GM18502 (cell line): Measurements from ENCODE around the gene NR4A3.
"Not testable (repeated sequence)": the region's sequence is repeated elsewhere in the genome, so short reads cannot be mapped to it uniquely, and the experiment has no call there.

Experiments used
- ATAC-seq: cut with Tn5 transposase; IDR thresholded peaks from one replicate; pipeline ENCODE4 v1.9.1; 2021; ENCODE audit warnings: mild to moderate bottlenecking; ENCODE audit not compliant: unreplicated experiment, poor library complexity

NR4A3 gene

DNA sequence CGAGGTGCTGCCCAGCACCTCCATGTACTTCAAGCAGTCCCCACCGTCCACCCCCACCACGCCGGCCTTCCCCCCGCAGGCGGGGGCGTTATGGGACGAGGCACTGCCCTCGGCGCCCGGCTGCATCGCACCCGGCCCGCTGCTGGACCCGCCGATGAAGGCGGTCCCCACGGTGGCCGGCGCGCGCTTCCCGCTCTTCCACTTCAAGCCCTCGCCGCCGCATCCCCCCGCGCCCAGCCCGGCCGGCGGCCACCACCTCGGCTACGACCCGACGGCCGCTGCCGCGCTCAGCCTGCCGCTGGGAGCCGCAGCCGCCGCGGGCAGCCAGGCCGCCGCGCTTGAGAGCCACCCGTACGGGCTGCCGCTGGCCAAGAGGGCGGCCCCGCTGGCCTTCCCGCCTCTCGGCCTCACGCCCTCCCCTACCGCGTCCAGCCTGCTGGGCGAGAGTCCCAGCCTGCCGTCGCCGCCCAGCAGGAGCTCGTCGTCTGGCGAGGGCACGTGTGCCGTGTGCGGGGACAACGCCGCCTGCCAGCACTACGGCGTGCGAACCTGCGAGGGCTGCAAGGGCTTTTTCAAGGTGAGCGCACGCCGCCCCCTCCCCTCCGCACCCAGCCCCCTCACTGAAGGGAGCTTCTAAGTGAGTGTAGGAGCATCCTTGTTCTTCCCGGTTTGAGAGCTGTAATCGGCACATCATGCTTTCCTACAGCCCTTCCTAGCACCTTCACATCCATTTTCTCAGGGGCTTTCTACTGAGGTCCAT is 6.9 kb downstream of the NR4A3 start:
- no peak for ATAC-seq

DNA sequence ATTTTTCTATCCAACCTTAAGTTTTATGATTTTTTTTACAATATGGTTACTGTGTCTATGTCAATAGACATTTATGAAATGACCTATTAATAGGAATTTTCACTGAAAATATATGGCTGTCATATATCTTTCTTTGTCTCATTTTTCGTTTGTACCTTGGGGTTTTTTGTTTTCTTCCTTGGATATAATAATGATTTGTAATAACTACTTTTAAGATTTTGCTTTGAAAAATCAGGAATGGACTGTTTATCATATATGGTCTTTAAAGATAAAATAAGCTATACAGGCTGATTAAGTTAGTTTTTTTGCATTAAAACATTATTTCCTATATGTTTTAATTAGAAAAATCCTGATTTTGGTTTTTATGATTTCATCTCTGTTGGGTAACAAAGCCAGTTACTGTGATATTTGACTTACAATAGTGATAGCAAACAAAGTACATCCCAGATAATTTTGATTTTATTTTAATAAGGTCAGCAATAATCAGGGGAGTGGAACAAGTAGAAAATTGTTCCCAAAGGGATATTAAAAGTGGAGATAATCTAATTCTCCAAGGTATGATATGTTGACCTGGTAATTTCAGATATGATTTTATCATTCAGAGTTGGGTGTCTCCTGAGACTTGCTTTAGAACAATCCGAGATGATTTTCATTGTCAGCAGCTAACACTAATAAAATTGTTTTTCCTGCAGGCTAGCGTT is 10.3 kb downstream of the NR4A3 start:
- no peak for ATAC-seq

DNA sequence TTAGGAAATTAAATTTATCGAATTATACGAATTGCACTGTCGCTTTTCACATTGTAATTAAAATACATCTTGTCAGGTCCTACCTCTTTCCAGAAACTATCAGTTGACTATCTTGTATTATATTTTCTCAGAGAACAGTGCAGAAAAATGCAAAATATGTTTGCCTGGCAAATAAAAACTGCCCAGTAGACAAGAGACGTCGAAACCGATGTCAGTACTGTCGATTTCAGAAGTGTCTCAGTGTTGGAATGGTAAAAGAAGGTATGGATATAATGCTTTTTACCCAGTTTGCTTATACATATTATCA is 10.8 kb downstream of the NR4A3 start:
- ATAC-seq: no peak

DNA sequence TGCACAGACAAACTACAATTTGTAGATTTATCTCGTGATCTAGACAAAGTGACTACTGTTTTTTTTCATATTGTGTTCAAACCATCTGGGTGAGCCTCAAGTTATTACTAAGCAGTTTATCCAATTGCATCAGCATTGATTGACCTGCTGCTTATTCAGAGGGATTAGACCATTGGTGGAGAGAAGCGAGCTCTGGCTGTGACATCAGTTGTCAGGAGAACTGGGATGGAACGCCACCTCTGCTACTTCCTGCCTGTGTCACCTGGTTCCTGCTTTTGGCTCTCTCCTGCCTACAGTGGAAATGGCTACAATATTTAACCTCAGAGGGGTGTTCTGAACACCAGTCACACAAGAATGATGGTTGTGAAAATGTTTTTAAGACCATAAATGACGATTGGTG is 12.1 kb downstream of the NR4A3 start:
- ATAC-seq: peak; percentile 56

DNA sequence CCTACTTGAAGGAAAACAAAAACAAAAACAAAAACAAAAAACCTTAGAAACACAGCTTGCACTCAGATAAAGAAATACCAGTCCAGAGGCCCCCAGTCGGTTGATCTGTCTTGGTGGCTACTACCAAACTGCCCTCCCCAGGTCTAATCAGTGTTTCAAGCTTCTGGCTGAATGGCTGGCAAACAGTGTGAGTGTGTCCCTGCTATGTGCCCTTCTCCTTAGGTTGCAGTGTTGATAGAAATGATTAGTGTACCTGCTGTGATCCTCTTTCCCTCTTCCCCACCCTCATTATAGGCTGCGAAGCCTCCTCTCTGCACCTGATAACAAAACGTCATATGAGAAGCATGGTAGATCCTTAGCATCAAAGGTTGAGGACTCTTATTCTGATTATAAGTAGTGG is 12.8 kb downstream of the NR4A3 start:
- ATAC-seq: no peak

DNA sequence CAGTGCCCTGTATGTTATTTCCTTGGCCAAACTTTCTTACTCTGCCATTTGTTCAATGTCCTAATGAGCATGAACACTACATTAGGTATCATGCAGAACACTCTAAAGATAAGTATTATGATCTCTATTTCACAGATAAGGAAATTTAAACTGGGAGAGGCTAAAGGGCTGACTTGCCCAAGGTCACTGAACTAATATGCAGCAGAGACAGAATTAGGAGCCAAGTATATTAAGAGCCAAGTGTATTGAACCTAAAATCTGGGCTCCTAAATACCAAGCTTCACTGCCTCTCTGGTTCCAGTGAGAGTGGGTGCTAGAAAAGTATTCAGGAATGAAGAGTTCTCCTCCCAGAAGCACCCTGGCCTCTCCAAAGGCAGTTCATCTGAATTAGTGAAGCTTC is 13.5 kb downstream of the NR4A3 start:
- ATAC-seq: no peak

DNA sequence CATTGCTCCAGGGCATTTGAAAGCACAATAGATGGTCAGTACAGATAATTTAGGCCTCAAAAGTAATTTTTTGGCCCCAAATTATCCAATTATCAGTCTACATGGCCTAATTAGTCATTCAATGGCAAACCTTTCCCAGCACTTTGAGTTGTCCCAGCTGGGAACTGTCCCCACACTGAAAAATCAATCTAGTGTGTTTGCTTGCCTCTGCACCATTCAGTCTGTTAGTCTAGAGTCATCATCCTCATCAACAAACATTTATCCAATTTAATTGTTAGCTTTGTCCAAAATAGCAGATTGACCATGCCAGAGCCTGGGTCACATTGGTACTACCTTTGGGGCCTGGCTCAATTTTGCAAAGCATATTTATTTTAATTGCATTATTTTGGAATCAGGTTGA is 13.9 kb downstream of the NR4A3 start:
- no peak for ATAC-seq

DNA sequence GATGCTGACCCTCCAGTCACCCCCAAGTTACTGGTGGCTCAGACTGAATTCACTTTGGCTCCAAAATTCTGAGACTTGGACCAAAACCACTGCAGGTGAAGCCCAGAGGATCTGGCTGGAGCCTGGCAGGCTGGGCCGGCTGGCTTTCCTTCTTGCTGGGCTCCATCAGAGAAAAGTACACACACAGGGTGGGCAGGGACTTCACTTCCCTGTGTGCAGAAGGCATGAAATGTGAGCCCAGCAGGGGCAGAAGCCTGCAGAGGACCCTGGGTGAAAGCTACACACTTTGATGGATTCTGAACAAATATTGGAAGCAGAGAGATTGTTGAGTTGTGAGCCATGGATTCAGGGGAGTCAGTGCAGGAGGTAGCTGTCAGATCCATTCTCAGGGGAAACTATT is 18.4 kb downstream of the NR4A3 start:
- ATAC-seq: no peak

DNA sequence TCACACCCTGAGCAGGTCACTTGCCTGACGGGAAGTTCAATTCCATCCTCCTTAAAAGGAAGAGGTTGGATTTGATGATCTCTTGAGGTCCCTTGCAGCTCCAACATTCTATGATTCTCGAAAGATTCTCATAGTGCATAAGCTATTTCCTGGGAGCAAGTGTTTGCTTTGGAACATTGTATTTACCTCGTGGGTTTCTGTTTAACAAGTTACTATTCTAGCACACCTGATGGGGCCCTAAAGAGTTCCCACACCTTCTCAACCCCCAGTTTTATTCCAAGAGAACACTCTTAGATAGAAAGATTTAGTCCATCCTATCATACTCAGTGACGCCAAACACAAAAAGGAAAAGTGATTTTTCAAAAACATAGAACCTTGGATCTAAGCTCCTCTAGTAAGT is 23.4 kb downstream of the NR4A3 start:
- no peak for ATAC-seq

DNA sequence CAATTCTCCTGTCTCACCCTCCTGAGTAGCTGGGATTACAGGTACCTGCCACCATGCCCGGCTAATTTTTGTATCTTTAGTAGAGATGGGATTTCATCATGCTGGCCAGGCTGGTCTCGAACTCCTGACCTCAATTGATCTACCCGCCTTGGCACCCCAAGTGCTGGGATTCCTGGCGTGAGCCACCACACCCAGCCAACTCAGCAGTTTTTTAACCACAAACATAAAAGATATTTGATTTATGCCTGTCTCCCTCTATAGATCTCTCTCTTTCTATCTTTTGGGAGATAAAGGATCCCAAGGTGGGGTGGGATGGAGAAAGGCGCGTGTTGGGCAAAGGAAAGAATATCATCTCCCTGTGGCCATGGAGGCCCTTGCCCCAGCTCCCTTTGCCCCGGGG is 26.8 kb downstream of the NR4A3 start:
- no peak for ATAC-seq

DNA sequence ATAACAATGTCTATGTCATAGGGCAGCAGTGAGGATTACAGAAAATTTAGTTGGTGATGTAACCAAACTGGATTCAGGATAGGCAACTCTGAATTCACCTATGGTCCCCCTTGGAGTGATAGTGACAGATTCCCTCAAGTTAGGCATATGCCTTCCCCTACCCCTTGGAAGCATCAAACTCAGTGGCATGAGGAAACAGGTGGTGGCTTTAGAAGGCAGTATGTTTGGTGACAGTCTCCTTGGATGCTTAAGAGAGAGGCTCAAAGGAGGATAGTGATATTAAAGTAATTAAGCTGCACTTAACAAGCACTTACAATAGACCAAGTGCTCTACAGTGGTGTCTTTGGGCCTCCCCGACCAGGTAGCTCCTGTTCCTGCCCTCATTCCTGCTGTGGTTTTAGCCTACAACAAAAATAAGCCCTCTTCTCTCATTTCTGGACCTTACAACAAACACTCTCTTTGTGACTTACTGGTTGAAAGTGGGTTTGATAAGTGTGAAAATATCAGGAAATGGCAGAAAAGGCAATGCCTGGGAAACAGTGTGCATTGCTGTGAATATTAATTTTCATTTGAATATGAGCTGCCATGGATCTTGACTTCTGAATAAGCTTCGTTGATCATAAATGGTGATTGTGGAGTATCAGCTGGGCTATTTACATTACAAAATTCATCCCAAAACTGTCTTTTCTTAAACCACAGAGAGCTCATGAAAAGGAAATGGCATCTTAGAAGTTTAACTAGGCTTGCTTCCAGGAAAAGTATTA is 29.2 kb downstream of the NR4A3 start:
- ATAC-seq: peak; percentile 32

DNA sequence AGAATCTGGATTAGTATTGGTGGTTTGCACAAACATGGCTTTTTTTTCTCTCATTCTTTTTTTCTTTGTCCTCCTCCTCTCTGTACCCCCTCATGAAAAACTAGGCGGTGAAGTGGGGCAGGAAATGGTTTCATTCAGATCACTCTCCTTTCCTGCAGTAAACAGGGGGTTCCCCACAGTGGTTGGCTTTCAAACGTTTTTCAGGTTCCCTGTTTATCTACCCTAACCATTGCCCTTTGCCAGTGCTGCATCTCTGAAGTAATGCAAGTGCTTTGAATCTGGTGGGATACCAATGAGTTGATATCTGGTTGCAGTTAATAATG is 29.8 kb downstream of the NR4A3 start:
- peak; percentile 97 for ATAC-seq

DNA sequence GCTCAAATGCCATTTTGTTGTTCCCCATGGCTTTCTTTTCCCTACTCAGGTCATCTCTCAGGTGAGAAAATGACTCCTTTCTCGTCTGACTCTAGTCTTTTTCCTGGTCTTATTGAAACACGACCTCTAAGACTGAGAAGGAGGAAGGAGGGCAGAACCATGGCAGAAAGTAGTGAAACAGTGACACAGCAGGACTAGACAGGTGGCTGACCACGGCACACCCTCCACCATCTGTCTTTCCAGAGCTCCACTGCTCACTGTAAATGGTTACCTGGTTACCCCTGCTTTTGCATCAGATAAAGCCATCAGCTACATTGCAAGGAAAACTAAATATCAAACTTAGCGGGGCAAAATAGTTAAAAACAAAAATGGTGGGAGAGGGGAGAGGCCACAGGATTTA is 30.9 kb downstream of the NR4A3 start:
- peak; percentile 56 for ATAC-seq

DNA sequence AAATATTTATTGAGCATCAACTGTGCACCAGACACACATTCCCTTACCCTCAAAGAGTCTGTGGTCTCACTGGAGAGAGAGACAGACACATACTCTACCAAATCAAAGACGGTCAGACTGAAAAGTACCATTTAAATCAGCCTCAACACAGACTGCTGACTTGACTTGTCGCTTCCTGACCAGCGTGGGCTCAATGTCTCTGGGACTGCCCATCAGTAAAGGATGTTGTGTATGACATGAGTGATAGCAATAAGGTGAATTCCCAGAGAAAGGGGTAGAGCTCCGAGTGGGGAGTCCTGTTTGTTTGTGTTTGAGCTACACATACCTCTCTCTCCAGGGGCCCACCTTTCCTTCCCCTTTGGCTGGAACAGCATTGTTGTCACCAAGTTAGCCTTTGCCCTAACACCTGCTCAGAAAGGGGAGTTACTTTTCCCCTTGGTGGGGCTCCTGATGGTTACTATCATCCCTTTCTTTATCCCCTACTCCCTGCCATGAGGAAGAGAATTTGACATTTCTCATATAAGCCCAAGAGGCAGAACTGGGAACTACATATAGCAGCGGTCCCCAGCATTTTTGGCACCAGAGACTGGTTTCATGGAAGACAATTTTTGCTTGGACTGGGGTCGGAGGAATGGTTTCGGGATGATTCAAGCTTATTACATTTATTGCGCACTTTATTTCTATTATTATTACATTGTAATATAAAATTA is 33.9 kb downstream of the NR4A3 start:
- ATAC-seq: no peak

DNA sequence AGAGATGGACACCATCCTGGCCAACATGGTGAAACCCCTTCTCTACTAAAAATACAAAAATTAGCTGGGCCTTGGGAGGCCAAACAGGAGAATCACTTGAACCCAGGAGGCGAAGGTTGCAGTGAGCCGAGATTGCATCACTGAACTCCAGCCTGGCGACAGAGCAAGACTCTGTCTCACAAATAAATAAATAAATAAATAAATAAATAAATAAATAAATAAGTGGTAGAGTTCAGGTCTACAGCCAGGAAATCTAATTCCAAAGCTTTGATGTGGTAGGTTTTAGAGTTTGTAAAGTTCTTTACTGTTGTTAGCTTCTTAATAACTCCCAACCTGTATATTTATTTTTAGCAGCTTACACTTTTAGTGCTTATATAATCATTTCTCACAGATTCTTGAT is 35.9 kb downstream of the NR4A3 start:
- ATAC-seq: not testable (repeated sequence)

DNA sequence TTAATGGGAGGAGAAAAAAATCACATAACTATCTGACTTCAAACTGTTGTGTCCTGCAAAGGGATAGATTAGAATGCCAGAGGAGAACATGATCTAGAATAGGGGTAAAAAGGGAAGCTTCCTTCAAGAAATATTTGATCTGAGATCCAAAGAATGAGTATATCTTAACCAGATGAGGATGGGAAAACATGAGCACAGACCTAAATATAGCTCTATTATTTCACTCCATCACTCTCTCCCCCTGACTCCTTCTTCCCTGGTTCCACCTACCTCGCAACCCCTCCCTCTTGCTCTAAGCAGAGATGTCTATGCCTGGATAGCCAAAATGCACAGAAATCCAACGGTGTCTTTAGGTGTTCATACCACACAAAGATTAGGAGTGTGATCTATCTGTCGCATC is 36.4 kb downstream of the NR4A3 start:
- no peak for ATAC-seq

DNA sequence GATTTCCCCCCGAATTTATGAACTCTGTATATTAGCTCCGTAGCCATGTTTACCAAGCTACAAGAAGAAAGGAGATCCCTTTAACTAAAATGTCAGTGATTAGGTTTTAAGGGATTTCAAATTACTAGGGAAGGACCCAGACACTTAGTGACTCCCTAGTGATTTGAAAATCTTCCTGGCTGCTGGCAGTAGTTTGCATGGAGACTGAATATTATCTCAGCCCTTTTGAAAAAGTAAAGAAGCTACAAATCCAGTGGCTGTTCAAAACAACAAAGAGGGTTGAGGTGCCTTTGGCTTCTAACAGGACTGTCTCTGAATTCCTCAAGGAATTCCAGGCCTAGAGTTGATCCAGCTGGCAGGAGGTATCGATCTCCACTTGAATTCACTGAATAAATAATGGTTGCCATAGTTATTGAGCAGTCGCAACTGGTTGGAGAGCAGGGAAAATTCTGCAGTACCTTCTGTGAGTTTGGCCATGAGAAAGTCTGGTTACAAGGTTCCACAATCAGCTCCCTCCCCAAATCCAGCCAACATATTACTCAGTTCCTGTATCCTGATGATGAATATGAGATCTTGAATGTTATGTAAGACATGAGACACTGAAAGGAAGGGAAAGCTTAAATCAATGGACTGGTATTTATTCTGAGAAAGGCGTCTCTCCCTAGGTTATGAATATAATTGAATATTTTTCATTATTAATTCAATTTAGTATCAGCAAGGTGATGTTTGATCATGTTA is 37.7 kb downstream of the NR4A3 start:
- no peak for ATAC-seq

DNA sequence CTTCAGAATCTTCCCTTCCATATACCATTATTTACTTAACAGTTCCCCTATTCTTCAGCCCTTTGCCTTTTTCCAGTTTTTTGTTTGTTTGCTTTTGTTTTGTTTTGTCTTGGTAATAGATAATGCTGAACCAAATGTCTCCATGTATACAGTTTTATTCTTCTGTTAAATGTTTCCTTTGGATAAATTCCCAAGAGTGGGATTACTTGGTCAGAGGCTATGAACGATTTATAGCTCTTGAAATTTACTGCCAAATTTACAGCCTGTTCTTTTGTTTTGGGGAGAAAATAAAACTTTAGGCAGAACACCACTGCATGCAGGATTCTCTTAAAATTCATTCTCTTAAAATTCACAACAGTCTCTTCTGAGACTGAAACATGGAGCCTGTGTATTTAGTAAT is 38.6 kb downstream of the NR4A3 start:
- ATAC-seq: no peak

DNA sequence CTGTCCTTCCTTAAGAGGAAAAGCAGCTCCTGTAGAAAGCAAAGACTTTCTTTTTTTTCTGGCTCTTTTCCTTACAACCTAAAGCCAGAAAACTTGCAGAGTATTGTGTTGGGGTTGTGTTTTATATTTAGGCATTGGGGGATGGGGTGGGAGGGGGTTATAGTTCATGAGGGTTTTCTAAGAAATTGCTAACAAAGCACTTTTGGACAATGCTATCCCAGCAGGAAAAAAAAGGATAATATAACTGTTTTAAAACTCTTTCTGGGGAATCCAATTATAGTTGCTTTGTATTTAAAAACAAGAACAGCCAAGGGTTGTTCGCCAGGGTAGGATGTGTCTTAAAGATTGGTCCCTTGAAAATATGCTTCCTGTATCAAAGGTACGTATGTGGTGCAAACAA is 42.3 kb downstream of the NR4A3 start:
- ATAC-seq: no peak

DNA sequence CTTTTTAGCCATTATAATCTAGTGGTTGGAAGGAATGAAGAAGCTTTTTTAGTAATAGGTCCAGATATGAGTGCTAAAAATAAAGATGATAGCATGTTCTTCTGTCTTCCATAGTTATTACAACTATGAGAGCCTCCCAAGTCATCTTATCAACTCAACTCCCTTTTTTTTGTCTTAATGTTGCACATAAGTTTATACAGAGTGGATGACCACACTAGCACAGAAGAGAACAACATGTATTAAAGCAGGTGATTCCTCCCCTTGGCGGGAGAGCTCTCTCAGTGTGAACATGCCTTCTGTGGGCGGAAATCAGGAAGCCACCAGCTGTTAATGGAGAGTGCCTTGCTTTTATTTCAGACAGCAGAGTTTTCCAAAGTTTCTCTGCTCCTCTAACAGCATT is 44.7 kb downstream of the NR4A3 start:
- ATAC-seq: no peak
